ENCODE measurements around the gene ZNF530. TPM values are rescaled to one million over a fixed set of nuclear protein-coding genes. Genes with fewer than 3 reads are reported as not detected.
A peak's percentile ranks its signal among the peaks of the same experiment; 100 is the strongest.

Gene ZNF530
- total RNA-seq, 1 experiment from 2014 or later: 8.3 TPM

- in situ Hi-C loops (cut with HindIII; ENCODE audit: low sequenced_read_pairs): no loop called here
- DNase-seq (ENCODE audit: low spot score): no peak
These were observed 11.4 kb downstream of the ZNF530 start for GRCh38 chr19:57611113-57611512.

- in situ Hi-C loops (cut with HindIII; ENCODE audit: low sequenced_read_pairs): no loop called here
- DNase-seq (ENCODE audit: low spot score): peak; percentile 95
These were observed 14.5 kb downstream of the ZNF530 start, which contains the start of gene ZNF134 for GRCh38 chr19:57613941-57614743. Gene ZNF134, plus strand, starts transcription at chr19:57614242. Its CDS starts 5,227 bp downstream, at chr19:57619469.

- in situ Hi-C loops (cut with HindIII; ENCODE audit: low sequenced_read_pairs): no loop called here
- no peak for DNase-seq (ENCODE audit: low spot score)
These were observed 15.7 kb downstream of the ZNF530 start for GRCh38 chr19:57615346-57615745.

- in situ Hi-C loops (cut with HindIII; ENCODE audit: low sequenced_read_pairs): no loop called here
- no peak for DNase-seq (ENCODE audit: low spot score)
These were observed 21.1 kb downstream of the ZNF530 start for GRCh38 chr19:57620673-57621348.

- in situ Hi-C loops (cut with HindIII; ENCODE audit: low sequenced_read_pairs): no loop called here
- DNase-seq (ENCODE audit: low spot score): no peak
These were observed 23.4 kb downstream of the ZNF530 start for GRCh38 chr19:57623091-57623490.

GRCh38 chr19:57632987-57633831 is 33.5 kb downstream of the ZNF530 start, which contains the start of gene ZNF211:
Gene ZNF211, plus strand, starts transcription at chr19:57633168. Its CDS starts 179 bp downstream, at chr19:57633347.
- in situ Hi-C loops (cut with HindIII; ENCODE audit: low sequenced_read_pairs): no loop called here
- DNase-seq (ENCODE audit: low spot score): peak; percentile 97

- in situ Hi-C loops (cut with HindIII; ENCODE audit: low sequenced_read_pairs): no loop called here
- DNase-seq (ENCODE audit: low spot score): peak; percentile 6
These were observed 34.1 kb downstream of the ZNF530 start for GRCh38 chr19:57633832-57634131.

GRCh38 chr19:57637379-57637778 is 37.7 kb downstream of the ZNF530 start:
- in situ Hi-C loops (cut with HindIII; ENCODE audit: low sequenced_read_pairs): no loop called here
- DNase-seq (ENCODE audit: low spot score): no peak

- in situ Hi-C loops (cut with HindIII; ENCODE audit: low sequenced_read_pairs): no loop called here
- DNase-seq (ENCODE audit: low spot score): no peak
These were observed 42.1 kb downstream of the ZNF530 start for GRCh38 chr19:57641715-57642234.

- in situ Hi-C loops (cut with HindIII; ENCODE audit: low sequenced_read_pairs): no loop called here
- peak; percentile 22 for DNase-seq (ENCODE audit: low spot score)
These were observed 42.8 kb downstream of the ZNF530 start for GRCh38 chr19:57642396-57643046.

- in situ Hi-C loops (cut with HindIII; ENCODE audit: low sequenced_read_pairs): no loop called here
- DNase-seq (ENCODE audit: low spot score): no peak
These were observed 44.0 kb downstream of the ZNF530 start for GRCh38 chr19:57643734-57644133.

GRCh38 chr19:57648331-57649003 is 48.8 kb downstream of the ZNF530 start:
- in situ Hi-C loops (cut with HindIII; ENCODE audit: low sequenced_read_pairs): no loop called here

GRCh38 chr19:57651654-57651996 is 51.9 kb downstream of the ZNF530 start:
- DNase-seq (ENCODE audit: low spot score): no peak
- in situ Hi-C loops (cut with HindIII; ENCODE audit: low sequenced_read_pairs): no loop called here

More at GRCh38 chr19:57648331-57649003, 48.8 kb downstream of the ZNF530 start:
- peak; percentile 19 for DNase-seq (ENCODE audit: low spot score)

- no peak for DNase-seq (ENCODE audit: low spot score)
- in situ Hi-C loops (cut with HindIII; ENCODE audit: low sequenced_read_pairs): no loop called here
These were observed 54.0 kb downstream of the ZNF530 start for GRCh38 chr19:57653689-57654088.

- in situ Hi-C loops (cut with HindIII; ENCODE audit: low sequenced_read_pairs): no loop called here
- no peak for DNase-seq (ENCODE audit: low spot score)
These were observed 55.8 kb downstream of the ZNF530 start for GRCh38 chr19:57655443-57655842.

- in situ Hi-C loops (cut with HindIII; ENCODE audit: low sequenced_read_pairs): no loop called here
- no peak for DNase-seq (ENCODE audit: low spot score)
These were observed 56.7 kb downstream of the ZNF530 start for GRCh38 chr19:57656346-57656745.
